Mononuclear cell (primary cell): ENCODE results near the gene PRKCE. TPM values are rescaled to one million over a fixed set of nuclear protein-coding genes. Genes with fewer than 3 reads are reported as not detected.
"Not testable (repeated sequence)": the region's sequence is repeated elsewhere in the genome, so short reads cannot be mapped to it uniquely, and the experiment has no call there.

Experiments used
- H3K27me3 ChIP-seq: 2 replicates; pipeline ENCODE4 v1.6.0; 2011; ENCODE audit warnings: low read length, control low read depth; ENCODE audit not compliant: insufficient read depth
- H3K4me1 ChIP-seq: 2 replicates; pipeline ENCODE4 v1.5.1; 2011; ENCODE audit warnings: mild to moderate bottlenecking, low read length, control low read depth; ENCODE audit not compliant: insufficient read depth
- H3K4me3 ChIP-seq: 2 replicates; pipeline ENCODE4 v1.5.1; 2011; ENCODE audit warnings: mild to moderate bottlenecking, low read length, moderate library complexity
- H3K9me3 ChIP-seq: 2 replicates; pipeline ENCODE4 v1.5.1; 2011; ENCODE audit warnings: low read depth, mild to moderate bottlenecking, control low read depth, low read length
- total RNA-seq: library from RNA; depleted of rRNA; stranded (reverse); fragments of >200 nt; gene quantifications from one replicate; pipeline ENCODE4 v1.2.3, GENCODE V29; 2012

The PRKCE gene
- total RNA-seq, 1 donor = 13.6 TPM

- not testable (repeated sequence) for H3K9me3 ChIP-seq, H3K4me3 ChIP-seq, H3K27me3 ChIP-seq
- H3K4me1 ChIP-seq = peaks cover 47% of the 10 kb centered on the region
Observed at GRCh38 chr2:45695480-45696007, 44.1 kb downstream of the PRKCE start.

DNA sequence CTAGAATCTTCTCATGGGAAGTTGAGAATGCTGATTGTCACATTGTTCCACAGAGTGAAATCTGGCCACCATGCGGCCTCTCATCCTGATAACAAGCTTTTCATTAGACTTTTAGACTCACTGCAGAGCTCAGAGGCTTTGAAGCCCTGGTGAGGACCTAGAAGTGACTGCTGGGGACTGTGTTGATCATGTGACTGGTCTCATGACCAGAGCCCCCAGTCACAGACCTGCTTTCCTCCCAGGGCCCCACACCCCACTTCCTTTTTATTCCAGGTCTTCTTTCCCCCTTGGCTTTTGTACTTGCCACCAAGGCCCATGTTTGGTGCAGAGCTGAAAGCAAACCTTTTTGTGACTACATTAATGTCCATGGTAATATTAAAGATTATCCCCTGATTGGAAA lies 45.2 kb downstream of the PRKCE start:
- Histone ChIP-seq H3K27me3 (no peaks in the 10 kb centered on the region), H3K4me3 (no peak overlapping the region), H3K9me3 (no peaks in the 10 kb centered on the region), H3K4me1 (peaks cover 35% of the 10 kb centered on the region)

GRCh38 chr2:45697190-45697589 lies 45.7 kb downstream of the PRKCE start:
- peaks cover 35% of the 10 kb centered on the region for H3K4me1 ChIP-seq
- H3K9me3 ChIP-seq = no peaks in the 10 kb centered on the region
- H3K4me3 ChIP-seq = no peak overlapping the region
- no peaks in the 10 kb centered on the region for H3K27me3 ChIP-seq

GRCh38 chr2:45698554-45698953 lies 47.1 kb downstream of the PRKCE start:
- Histone ChIP-seq H3K4me3 (no peak overlapping the region), H3K9me3 (no peaks in the 10 kb centered on the region), H3K27me3 (no peaks in the 10 kb centered on the region), H3K4me1 (peaks cover 35% of the 10 kb centered on the region)

- Histone ChIP-seq H3K4me1 (peaks cover 35% of the 10 kb centered on the region), H3K27me3 (no peaks in the 10 kb centered on the region), H3K9me3 (no peaks in the 10 kb centered on the region), H3K4me3 (no peak overlapping the region)
Observed at GRCh38 chr2:45699032-45699658, 47.7 kb downstream of the PRKCE start.

GRCh38 chr2:45700407-45701013 lies 49.0 kb downstream of the PRKCE start:
- H3K4me1 ChIP-seq = peaks cover 35% of the 10 kb centered on the region
- H3K4me3 ChIP-seq = no peak overlapping the region
- no peaks in the 10 kb centered on the region for H3K27me3 ChIP-seq
- no peaks in the 10 kb centered on the region for H3K9me3 ChIP-seq

GRCh38 chr2:45705233-45705632 lies 53.8 kb downstream of the PRKCE start:
- no peak overlapping the region for H3K4me3 ChIP-seq
- H3K9me3 ChIP-seq = no peaks in the 10 kb centered on the region
- H3K4me1 ChIP-seq = peaks cover 3% of the 10 kb centered on the region
- H3K27me3 ChIP-seq = no peaks in the 10 kb centered on the region

GRCh38 chr2:45706033-45706432 lies 54.6 kb downstream of the PRKCE start:
- Histone ChIP-seq H3K4me1 (no peaks in the 10 kb centered on the region), H3K27me3 (no peaks in the 10 kb centered on the region), H3K9me3 (no peaks in the 10 kb centered on the region), H3K4me3 (no peak overlapping the region)

DNA sequence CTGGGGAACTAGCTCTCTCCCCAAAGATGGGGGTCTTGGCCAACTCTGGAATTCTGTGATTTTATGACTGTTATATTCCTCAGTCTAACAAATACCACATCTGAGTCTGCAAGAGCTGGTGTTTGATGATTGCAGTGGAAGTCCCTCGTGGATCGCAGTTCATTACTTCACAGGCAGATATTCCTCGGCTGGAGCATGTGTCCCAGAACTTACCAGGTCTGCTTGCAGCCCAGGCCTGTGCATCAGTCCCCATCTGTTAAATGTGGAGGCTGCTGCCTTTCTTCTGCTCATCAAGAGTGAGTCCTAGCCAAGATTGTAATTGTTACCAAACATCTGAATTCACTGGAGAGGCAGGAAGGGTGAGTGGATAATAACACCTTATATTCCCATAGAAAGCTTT lies 55.5 kb downstream of the PRKCE start:
- no peaks in the 10 kb centered on the region for H3K9me3 ChIP-seq
- no peaks in the 10 kb centered on the region for H3K27me3 ChIP-seq
- H3K4me3 ChIP-seq = no peak overlapping the region
- no peaks in the 10 kb centered on the region for H3K4me1 ChIP-seq

DNA sequence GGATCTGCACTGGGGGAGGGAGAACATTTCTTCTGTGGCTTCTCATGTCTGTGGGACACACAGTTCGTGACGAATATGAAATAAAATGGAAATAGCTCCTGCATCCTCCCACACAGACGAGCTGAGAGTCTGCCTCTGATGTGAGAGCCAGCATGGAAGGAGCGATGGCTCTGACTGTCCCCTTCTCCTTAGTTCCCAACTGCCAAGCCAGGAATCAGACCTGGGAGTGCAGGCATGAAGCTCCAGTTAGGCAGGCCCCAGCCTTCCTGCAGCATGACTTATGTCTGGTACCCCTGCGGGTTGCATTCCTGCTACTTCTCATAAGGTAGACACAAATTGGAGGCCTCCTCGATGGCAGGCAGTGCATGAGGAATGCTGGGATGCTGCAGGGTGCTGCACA lies 56.2 kb downstream of the PRKCE start:
- no peak overlapping the region for H3K4me3 ChIP-seq
- H3K9me3 ChIP-seq = no peaks in the 10 kb centered on the region
- H3K27me3 ChIP-seq = no peaks in the 10 kb centered on the region
- no peaks in the 10 kb centered on the region for H3K4me1 ChIP-seq

DNA sequence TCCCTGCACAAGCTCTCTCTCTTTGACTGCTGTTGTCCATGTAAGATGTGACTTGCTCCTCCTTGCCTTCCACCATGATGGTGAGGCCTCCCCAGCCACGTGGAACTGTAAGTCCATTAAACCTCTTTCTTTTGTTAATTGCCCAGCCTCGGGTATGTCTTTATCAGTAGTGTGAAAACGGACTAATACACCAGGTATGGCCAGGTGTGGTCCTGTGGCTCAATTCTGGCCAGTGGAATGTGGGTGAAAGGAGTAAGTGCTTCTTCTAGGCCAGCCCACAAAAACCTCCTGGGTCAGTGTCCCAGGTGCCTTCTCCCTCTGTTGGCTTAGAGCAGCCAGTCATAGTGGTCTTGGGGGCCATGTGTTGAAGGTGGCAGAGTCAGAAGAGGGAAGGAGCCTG lies 57.0 kb downstream of the PRKCE start:
- no peak overlapping the region for H3K4me3 ChIP-seq
- no peaks in the 10 kb centered on the region for H3K9me3 ChIP-seq
- no peaks in the 10 kb centered on the region for H3K27me3 ChIP-seq
- H3K4me1 ChIP-seq = no peaks in the 10 kb centered on the region

GRCh38 chr2:45709137-45709536 lies 57.7 kb downstream of the PRKCE start:
- no peak overlapping the region for H3K4me3 ChIP-seq
- no peaks in the 10 kb centered on the region for H3K27me3 ChIP-seq
- no peaks in the 10 kb centered on the region for H3K9me3 ChIP-seq
- H3K4me1 ChIP-seq = no peaks in the 10 kb centered on the region

DNA sequence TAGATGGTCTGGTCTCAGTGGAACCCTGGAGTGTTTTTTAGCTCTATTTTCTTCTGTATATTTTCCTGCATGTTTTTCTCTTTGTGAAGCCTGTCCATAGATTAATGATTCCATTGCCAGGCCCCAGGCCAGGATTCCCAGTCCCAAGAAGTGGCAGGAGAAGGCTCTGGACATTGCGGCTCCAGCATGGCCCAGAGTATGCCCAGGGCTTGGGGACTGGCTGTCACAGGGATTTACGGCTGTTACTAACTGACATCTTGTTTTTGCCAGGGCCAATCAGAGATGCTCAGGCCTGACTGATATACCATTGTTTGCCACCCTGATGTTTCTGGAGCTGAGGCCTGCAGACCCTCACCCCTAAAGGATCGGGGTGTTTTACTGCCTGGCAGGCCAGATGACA lies 59.0 kb downstream of the PRKCE start:
- no peaks in the 10 kb centered on the region for H3K27me3 ChIP-seq
- no peak overlapping the region for H3K4me3 ChIP-seq
- no peaks in the 10 kb centered on the region for H3K9me3 ChIP-seq
- H3K4me1 ChIP-seq = no peaks in the 10 kb centered on the region

DNA sequence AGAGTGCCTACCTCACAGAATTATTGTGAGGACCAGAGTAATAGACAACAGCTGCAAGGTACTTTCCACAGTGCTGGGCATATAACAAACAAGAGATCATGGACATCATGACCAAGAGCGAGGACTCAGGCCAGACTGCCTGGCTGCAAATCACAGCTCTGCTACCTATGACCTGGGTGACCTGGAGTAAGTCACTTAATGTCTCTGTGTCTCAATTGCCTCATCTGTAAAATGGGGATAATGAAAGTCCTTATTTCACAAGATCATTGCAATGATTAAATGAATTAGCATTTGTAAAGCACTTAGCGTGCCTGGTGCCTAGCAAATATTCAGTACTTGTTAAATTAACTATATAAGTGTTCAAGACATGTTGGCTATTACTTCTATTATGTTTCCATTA lies 59.7 kb downstream of the PRKCE start:
- H3K9me3 ChIP-seq = no peaks in the 10 kb centered on the region
- no peaks in the 10 kb centered on the region for H3K27me3 ChIP-seq
- no peaks in the 10 kb centered on the region for H3K4me1 ChIP-seq
- H3K4me3 ChIP-seq = no peak overlapping the region

DNA sequence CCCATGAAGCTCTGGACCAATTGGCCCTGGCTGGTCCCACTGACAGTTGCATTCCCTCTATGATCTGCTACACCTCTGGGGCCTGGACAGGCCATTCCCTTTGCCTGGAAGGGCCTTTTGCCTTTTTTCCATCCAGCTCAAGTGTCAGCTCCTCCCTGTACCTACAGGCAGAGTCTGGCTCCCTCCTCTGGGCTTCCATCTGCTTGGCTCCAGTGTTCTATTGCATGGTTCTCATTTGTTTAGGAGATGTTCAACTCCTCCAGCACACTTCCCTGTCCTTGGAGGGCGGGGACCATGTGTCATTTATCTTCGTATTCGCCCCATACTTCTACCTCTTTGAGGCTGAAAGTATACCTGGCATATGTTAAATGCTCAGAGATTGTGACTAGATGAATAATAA lies 61.1 kb downstream of the PRKCE start:
- H3K9me3 ChIP-seq = no peaks in the 10 kb centered on the region
- no peak overlapping the region for H3K4me3 ChIP-seq
- no peaks in the 10 kb centered on the region for H3K4me1 ChIP-seq
- H3K27me3 ChIP-seq = no peaks in the 10 kb centered on the region

GRCh38 chr2:45713136-45713535 lies 61.7 kb downstream of the PRKCE start:
- Histone ChIP-seq H3K4me3 (no peak overlapping the region), H3K9me3 (no peaks in the 10 kb centered on the region), H3K27me3 (no peaks in the 10 kb centered on the region)

More at GRCh38 chr2:45713136-45713535, 61.7 kb downstream of the PRKCE start:
- no peaks in the 10 kb centered on the region for H3K4me1 ChIP-seq
